ENCODE results near the gene GTF2B. TPM values are rescaled to one million over a fixed set of nuclear protein-coding genes. Genes with fewer than 3 reads are reported as not detected.
"Not testable (repeated sequence)": the region's sequence is repeated elsewhere in the genome, so short reads cannot be mapped to it uniquely, and the experiment has no call there.

The GTF2B gene
- total RNA-seq, 1 donor from 2014 or later = 12.6 TPM

- TF ChIP-seq CTCF (IDR thresholded peaks at IDR 0.05; ENCODE audit: borderline replicate concordance) = no peak
- Histone ChIP-seq H3K4me3 (no peak overlapping the region), H3K36me3 (peaks cover 52% of the 10 kb centered on the region), H3K27me3 (ENCODE audit: low read depth) (no peaks in the 10 kb centered on the region), H3K9me3 (replicated peaks) (no peaks in the 10 kb centered on the region), H3K4me1 (peaks cover 47% of the 10 kb centered on the region), H3K27ac (replicated peaks) (no peak overlapping the region)
- no peak for DNase-seq
- intact Hi-C loops (cut with micrococcal nuclease) = no loop called here
These were observed 8.2 kb downstream of the GTF2B start for GRCh38 chr1:88883156-88883555.

- H3K36me3 ChIP-seq = peaks cover 37% of the 10 kb centered on the region
- H3K9me3 ChIP-seq (replicated peaks) = not testable (repeated sequence)
These were observed 10.7 kb downstream of the GTF2B start for GRCh38 chr1:88880717-88881116.

GRCh38 chr1:88878731-88879130, 12.6 kb downstream of the GTF2B start:
- peaks cover 72% of the 10 kb centered on the region for H3K4me1 ChIP-seq
- H3K9me3 ChIP-seq (replicated peaks) = no peaks in the 10 kb centered on the region
- H3K27ac ChIP-seq (replicated peaks) = no peak overlapping the region
- no peaks in the 10 kb centered on the region for H3K27me3 ChIP-seq (ENCODE audit: low read depth)
- no peak for TF ChIP-seq CTCF (IDR thresholded peaks at IDR 0.05; ENCODE audit: borderline replicate concordance)
- no peak overlapping the region for H3K4me3 ChIP-seq
- H3K36me3 ChIP-seq = peaks cover 17% of the 10 kb centered on the region
- intact Hi-C loops (cut with micrococcal nuclease) = loop anchor here (5.0 kb wide), 1 partner anchor 221 kb away; no protein-coding TSS in a partner anchor
- DNase-seq = no peak

More at GRCh38 chr1:88880717-88881116, 10.7 kb downstream of the GTF2B start:
- H3K27me3 ChIP-seq (ENCODE audit: low read depth); H3K27ac ChIP-seq (replicated peaks); DNase-seq; H3K4me3 ChIP-seq; intact Hi-C loops (cut with micrococcal nuclease): not testable (repeated sequence)
- H3K4me1 ChIP-seq = peaks cover 67% of the 10 kb centered on the region

GRCh38 chr1:88877911-88878310, 13.5 kb downstream of the GTF2B start:
- H3K36me3 ChIP-seq = peaks cover 10% of the 10 kb centered on the region
- no peak for DNase-seq
- no peak overlapping the region for H3K4me3 ChIP-seq
- TF ChIP-seq CTCF (IDR thresholded peaks at IDR 0.05; ENCODE audit: borderline replicate concordance) = no peak
- peaks cover 66% of the 10 kb centered on the region for H3K4me1 ChIP-seq
- intact Hi-C loops (cut with micrococcal nuclease) = loop anchor here (5.0 kb wide), 1 partner anchor 221 kb away; no protein-coding TSS in a partner anchor
- no peak overlapping the region for H3K27ac ChIP-seq (replicated peaks)
- H3K27me3 ChIP-seq (ENCODE audit: low read depth) = no peaks in the 10 kb centered on the region
- H3K9me3 ChIP-seq (replicated peaks) = no peaks in the 10 kb centered on the region

- Histone ChIP-seq H3K4me3 (no peak overlapping the region), H3K36me3 (peaks cover 10% of the 10 kb centered on the region), H3K27me3 (ENCODE audit: low read depth) (no peaks in the 10 kb centered on the region), H3K9me3 (replicated peaks) (no peaks in the 10 kb centered on the region), H3K27ac (replicated peaks) (no peak overlapping the region), H3K4me1 (peaks cover 61% of the 10 kb centered on the region)
- peak; percentile 73 for TF ChIP-seq CTCF (IDR thresholded peaks at IDR 0.05; ENCODE audit: borderline replicate concordance)
- no peak for DNase-seq
- intact Hi-C loops (cut with micrococcal nuclease) = loop anchor here (5.0 kb wide), 1 partner anchor 220 kb away; no protein-coding TSS in a partner anchor
These were observed 14.0 kb downstream of the GTF2B start for GRCh38 chr1:88877382-88877825.

- no peaks in the 10 kb centered on the region for H3K27me3 ChIP-seq (ENCODE audit: low read depth)
- TF ChIP-seq CTCF (IDR thresholded peaks at IDR 0.05; ENCODE audit: borderline replicate concordance) = no peak
- H3K4me3 ChIP-seq = no peak overlapping the region
- peaks cover 54% of the 10 kb centered on the region for H3K4me1 ChIP-seq
- no peaks in the 10 kb centered on the region for H3K9me3 ChIP-seq (replicated peaks)
- H3K36me3 ChIP-seq = peaks cover 10% of the 10 kb centered on the region
- H3K27ac ChIP-seq (replicated peaks) = no peak overlapping the region
- intact Hi-C loops (cut with micrococcal nuclease) = loop anchor here (5.0 kb wide), 1 partner anchor 219 kb away; no protein-coding TSS in a partner anchor
- no peak for DNase-seq
These were observed 14.6 kb downstream of the GTF2B start for GRCh38 chr1:88876573-88877365.
